ENCODE results near the gene XRCC2.

The XRCC2 gene

GRCh38 chr7:152608656-152609055 is 67.3 kb downstream of the XRCC2 start:
- no peak for DNase-seq

- DNase-seq = no peak
These were observed 67.7 kb downstream of the XRCC2 start for GRCh38 chr7:152608208-152608607.

GRCh38 chr7:152607007-152607406 is 68.9 kb downstream of the XRCC2 start:
- no peak for DNase-seq

- DNase-seq = no peak
These were observed 73.0 kb downstream of the XRCC2 start for GRCh38 chr7:152602962-152603361.

GRCh38 chr7:152601305-152601798 is 74.6 kb downstream of the XRCC2 start:
- no peak for DNase-seq

- no peak for DNase-seq
These were observed 75.7 kb downstream of the XRCC2 start for GRCh38 chr7:152600266-152600665.

- no peak for DNase-seq
These were observed 78.4 kb downstream of the XRCC2 start for GRCh38 chr7:152597507-152597906.

- DNase-seq = no peak
These were observed 79.1 kb downstream of the XRCC2 start for GRCh38 chr7:152596824-152597223.
